Activated CD4-positive, alpha-beta T cell treated with anti-CD3 and anti-CD28 coated beads for 48 hours (primary cell): Measurements from ENCODE around the gene MEN1.

Experiments
- DNase-seq: peaks from one replicate; pipeline ENCODE4 v3.0.0-alpha.2; 2020

The MEN1 gene

GRCh38 chr11:64759722-64760719 is 50.3 kb downstream of the MEN1 start, which contains the start of gene PYGM:
TSS of gene PYGM (minus strand) at chr11:64759974. CDS start at chr11:64759898, 76 bp downstream.
- DNase-seq = no peak

GRCh38 chr11:64759131-64759721 is 51.1 kb downstream of the MEN1 start:
- no peak for DNase-seq

GRCh38 chr11:64758330-64759079 is 51.8 kb downstream of the MEN1 start:
- DNase-seq = no peak

GRCh38 chr11:64757549-64758329 is 52.6 kb downstream of the MEN1 start:
- no peak for DNase-seq

GRCh38 chr11:64755681-64756361 is 54.5 kb downstream of the MEN1 start:
- DNase-seq = no peak

- no peak for DNase-seq
Observed at GRCh38 chr11:64754919-64755662, 55.3 kb downstream of the MEN1 start.

- no peak for DNase-seq
Observed at GRCh38 chr11:64754124-64754918, 56.0 kb downstream of the MEN1 start.
